GM19452 (cell line): Measurements from ENCODE around the gene TNFRSF8.

Experiments
- ATAC-seq: cut with Tn5 transposase; IDR thresholded peaks from one replicate; pipeline ENCODE4 v1.9.1; 2021; ENCODE audit not compliant: unreplicated experiment

Gene TNFRSF8

GRCh38 chr1:12113433-12114339, 50.6 kb downstream of the TNFRSF8 start:
- ATAC-seq = no peak

GRCh38 chr1:12114340-12114683, 51.2 kb downstream of the TNFRSF8 start:
- no peak for ATAC-seq

GRCh38 chr1:12114916-12115315, 51.8 kb downstream of the TNFRSF8 start:
- no peak for ATAC-seq

GRCh38 chr1:12121212-12122003, 58.3 kb downstream of the TNFRSF8 start:
- no peak for ATAC-seq

- ATAC-seq = no peak
Measured at GRCh38 chr1:12123172-12123571, 60.1 kb downstream of the TNFRSF8 start.

GRCh38 chr1:12124693-12125421, 61.8 kb downstream of the TNFRSF8 start:
- no peak for ATAC-seq

- no peak for ATAC-seq
Measured at GRCh38 chr1:12125422-12126355, 62.6 kb downstream of the TNFRSF8 start.

- ATAC-seq = no peak
Measured at GRCh38 chr1:12126781-12127180, 63.7 kb downstream of the TNFRSF8 start.

- no peak for ATAC-seq
Measured at GRCh38 chr1:12127206-12127810, 64.2 kb downstream of the TNFRSF8 start.

GRCh38 chr1:12128120-12128519, 65.0 kb downstream of the TNFRSF8 start:
- ATAC-seq = no peak

- ATAC-seq = no peak
Measured at GRCh38 chr1:12129624-12130023, 66.5 kb downstream of the TNFRSF8 start.

GRCh38 chr1:12130466-12131130, 67.5 kb downstream of the TNFRSF8 start:
- no peak for ATAC-seq

- no peak for ATAC-seq
Measured at GRCh38 chr1:12132078-12132477, 69.0 kb downstream of the TNFRSF8 start.

GRCh38 chr1:12134716-12135115, 71.6 kb downstream of the TNFRSF8 start:
- no peak for ATAC-seq

GRCh38 chr1:12135612-12136011, 72.5 kb downstream of the TNFRSF8 start:
- ATAC-seq = no peak

- no peak for ATAC-seq
Measured at GRCh38 chr1:12136916-12137610, 74.0 kb downstream of the TNFRSF8 start.

GRCh38 chr1:12138196-12139168, 75.4 kb downstream of the TNFRSF8 start:
- no peak for ATAC-seq

- ATAC-seq = no peak
Measured at GRCh38 chr1:12140016-12140415, 76.9 kb downstream of the TNFRSF8 start.
